ENCODE data around the gene SCO1. TPM values are rescaled to one million over a fixed set of nuclear protein-coding genes. Genes with fewer than 3 reads are reported as not detected.

The SCO1 gene
- total and polyA plus RNA-seq, 4 donors, result 21.4 to 30.2 (median 25.4) TPM

DNA sequence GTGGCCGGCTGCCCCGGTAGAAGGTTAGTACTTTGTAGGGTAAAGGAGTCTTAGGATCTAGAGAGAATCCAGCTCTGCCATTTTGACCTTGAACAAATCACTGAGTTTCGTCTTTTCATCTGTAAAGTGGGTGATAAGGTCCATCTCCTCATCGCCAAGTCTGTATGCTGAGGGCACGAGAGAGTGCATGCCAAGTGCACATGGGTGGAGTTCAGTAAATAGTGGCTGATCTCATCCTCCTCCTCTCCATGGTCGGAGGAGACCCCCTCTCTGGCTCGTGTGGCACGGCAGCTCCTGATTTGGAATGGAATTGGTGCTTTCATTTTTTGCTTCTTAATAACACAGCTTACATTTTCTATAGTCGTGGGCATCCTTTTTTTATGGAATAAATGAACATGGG, 70.9 kb downstream of the SCO1 start:
- WGBS (ENCODE audit: insufficient coverage), result 96% methylated on average over 4 of the region's 9 CpGs
- no peak overlapping the region for H3K27ac ChIP-seq (ENCODE audit: low read depth, low read length)
- DNase-seq (ENCODE audit: low read depth in 4 of 6, low spot score in 6 of 6), result no peak

DNA sequence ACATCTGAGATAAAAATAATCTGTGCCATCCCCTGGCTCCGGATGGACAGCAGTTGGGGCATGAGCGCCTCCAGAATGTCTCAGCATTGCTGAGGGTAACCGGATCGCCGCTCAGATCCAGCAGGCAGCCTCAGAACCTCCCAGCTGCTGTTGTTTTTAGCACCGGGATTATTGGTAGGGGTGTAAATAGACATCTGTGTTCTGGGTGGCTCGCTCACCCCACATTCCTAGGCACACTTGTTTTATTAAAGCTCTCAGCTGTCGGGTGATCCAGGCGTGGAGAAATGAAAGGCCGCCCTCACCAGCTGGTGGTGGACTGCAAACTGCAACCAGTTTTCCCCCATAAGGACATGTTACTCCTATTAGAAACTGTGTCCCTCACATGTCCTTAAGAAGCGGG, 72.4 kb downstream of the SCO1 start:
- Histone ChIP-seq H3K4me3 (ENCODE audit: low read depth, low read length) (no peak overlapping the region), H3K27me3 (ENCODE audit: control insufficient read depth, insufficient read depth, low read length) (no peaks in the 10 kb centered on the region), H3K36me3 (ENCODE audit: control insufficient read depth, insufficient read depth, low read length) (peaks cover 5% of the 10 kb centered on the region), H3K4me1 (ENCODE audit: control insufficient read depth, insufficient read depth, low read length) (no peaks in the 10 kb centered on the region), H3K9me3 (ENCODE audit: control insufficient read depth, insufficient read depth, low read length) (no peaks in the 10 kb centered on the region), H3K27ac (ENCODE audit: low read depth, low read length) (no peak overlapping the region)
- DNase-seq (ENCODE audit: low read depth in 4 of 6, low spot score in 6 of 6), result no peak
- 87% methylated on average over 3 of the region's 11 CpGs for WGBS (ENCODE audit: insufficient coverage)

More for the DNA sequence above, 70.9 kb downstream of the SCO1 start:
- Histone ChIP-seq H3K4me3 (ENCODE audit: low read depth, low read length) (no peak overlapping the region), H3K36me3 (ENCODE audit: control insufficient read depth, insufficient read depth, low read length) (peaks cover 8% of the 10 kb centered on the region), H3K27me3 (ENCODE audit: control insufficient read depth, insufficient read depth, low read length) (no peaks in the 10 kb centered on the region), H3K4me1 (ENCODE audit: control insufficient read depth, insufficient read depth, low read length) (no peaks in the 10 kb centered on the region), H3K9me3 (ENCODE audit: control insufficient read depth, insufficient read depth, low read length) (no peaks in the 10 kb centered on the region)

DNA sequence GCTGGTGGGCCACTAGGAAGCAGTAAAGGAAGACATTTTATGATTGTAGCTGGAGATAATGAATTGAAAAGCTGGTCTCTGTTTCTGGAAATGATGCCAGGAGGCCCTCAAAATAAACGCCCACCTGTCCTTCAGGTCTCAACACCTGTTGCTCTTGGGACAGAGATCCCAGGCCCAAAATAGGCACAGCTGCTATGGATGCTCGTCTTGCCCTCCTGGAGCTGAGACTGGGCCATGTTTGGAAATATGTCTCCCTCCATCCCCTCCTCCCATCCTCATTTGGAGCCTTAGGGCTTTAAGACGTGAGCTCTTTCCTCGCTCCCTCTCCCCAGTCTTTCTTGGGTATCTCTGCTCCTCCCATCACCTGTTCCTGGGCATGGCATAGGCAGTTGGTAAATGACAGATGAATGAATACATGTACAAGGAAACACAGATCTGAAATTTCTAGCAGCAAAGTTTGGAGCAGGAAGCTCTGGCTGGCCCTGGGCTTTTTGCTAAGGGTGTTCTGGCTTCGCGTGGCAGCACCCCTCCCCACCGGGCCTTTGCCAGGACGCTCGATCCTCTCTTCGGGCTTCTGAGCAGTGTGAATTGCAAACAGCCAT, 73.5 kb downstream of the SCO1 start:
- no peak overlapping the region for H3K4me3 ChIP-seq (ENCODE audit: low read depth, low read length)
- H3K27ac ChIP-seq (ENCODE audit: low read depth, low read length), result no peak overlapping the region
- peaks cover 3% of the 10 kb centered on the region for H3K36me3 ChIP-seq (ENCODE audit: control insufficient read depth, insufficient read depth, low read length)
- WGBS (ENCODE audit: insufficient coverage), result 88% methylated on average over 7 of the region's 10 CpGs
- no peak for DNase-seq (ENCODE audit: low read depth in 4 of 6, low spot score in 6 of 6)
- H3K9me3 ChIP-seq (ENCODE audit: control insufficient read depth, insufficient read depth, low read length), result no peaks in the 10 kb centered on the region
- no peaks in the 10 kb centered on the region for H3K4me1 ChIP-seq (ENCODE audit: control insufficient read depth, insufficient read depth, low read length)
- no peaks in the 10 kb centered on the region for H3K27me3 ChIP-seq (ENCODE audit: control insufficient read depth, insufficient read depth, low read length)

DNA sequence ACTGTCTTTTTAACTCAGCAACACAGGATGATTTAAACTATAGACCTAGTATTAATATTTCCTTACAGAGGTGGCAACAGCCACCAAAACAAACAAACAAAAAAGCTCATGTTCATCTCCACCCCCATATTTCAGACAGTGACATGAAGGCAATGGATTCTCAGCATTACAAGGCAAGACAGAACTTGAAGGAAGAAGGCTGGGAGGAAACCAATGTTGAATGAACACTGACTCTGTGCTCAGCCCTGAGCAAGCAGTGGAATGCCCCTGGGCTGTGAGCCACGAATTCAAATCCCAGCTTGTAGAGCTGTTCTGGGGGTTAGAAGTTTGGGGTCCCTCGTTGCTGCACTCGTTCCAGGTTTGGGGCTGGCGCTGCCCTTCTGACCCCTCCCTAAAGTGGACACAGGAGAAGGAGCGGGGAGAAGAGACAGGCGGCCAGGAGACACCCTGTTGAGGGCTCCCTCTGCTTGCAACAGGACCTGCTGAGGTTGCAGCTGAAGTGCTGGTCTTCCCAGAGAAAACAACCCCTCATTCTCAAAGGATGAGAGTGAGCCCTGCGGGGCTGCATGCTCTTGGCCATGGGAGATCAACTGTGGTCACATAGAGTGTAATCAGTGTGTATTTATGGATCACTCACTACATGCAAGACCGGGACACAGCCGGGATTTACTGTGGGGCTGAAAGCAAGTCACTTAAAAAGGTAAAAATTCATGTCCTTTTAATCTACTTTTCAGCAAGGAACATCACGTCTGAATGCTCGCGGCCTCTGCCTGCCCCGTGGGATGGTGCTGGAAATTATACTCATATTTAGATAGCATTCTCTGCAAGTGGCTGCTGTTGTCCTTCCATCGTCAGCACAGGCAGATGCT, 74.5 kb downstream of the SCO1 start:
- no peak overlapping the region for H3K27ac ChIP-seq (ENCODE audit: low read depth, low read length)
- peaks cover 6% of the 10 kb centered on the region for H3K4me1 ChIP-seq (ENCODE audit: control insufficient read depth, insufficient read depth, low read length)
- DNase-seq (ENCODE audit: low read depth in 4 of 6, low spot score in 6 of 6), result no peak
- H3K27me3 ChIP-seq (ENCODE audit: control insufficient read depth, insufficient read depth, low read length), result no peaks in the 10 kb centered on the region
- no peak overlapping the region for H3K4me3 ChIP-seq (ENCODE audit: low read depth, low read length)
- no peaks in the 10 kb centered on the region for H3K36me3 ChIP-seq (ENCODE audit: control insufficient read depth, insufficient read depth, low read length)
- WGBS (ENCODE audit: insufficient coverage), result 80% methylated on average over 6 of the region's 14 CpGs
- no peaks in the 10 kb centered on the region for H3K9me3 ChIP-seq (ENCODE audit: control insufficient read depth, insufficient read depth, low read length)

Other genes with a start within 250 kb of the SCO1 start
- gene MYH4, start 228.0 kb downstream of the SCO1 start, total RNA-seq, result not detected
- under 1 TPM in 1 of 2 donors, not detected in 1; 0.03 TPM for gene MYH4, start 228.0 kb downstream of the SCO1 start, polyA plus RNA-seq (ENCODE audit: insufficient read length in 2 of 2)
- gene MYH1, start 179.0 kb downstream of the SCO1 start, total RNA-seq, result not detected
- not detected for gene MYH1, start 179.0 kb downstream of the SCO1 start, polyA plus RNA-seq (ENCODE audit: insufficient read length in 2 of 2)
- gene MYH2, start 147.9 kb downstream of the SCO1 start, total RNA-seq, result under 1 TPM; 0.06 to 0.69 TPM
- gene MYH2, start 147.9 kb downstream of the SCO1 start, polyA plus RNA-seq (ENCODE audit: insufficient read length in 2 of 2), result under 1 TPM; 0.21 TPM
- 1 to 10 TPM; 3.3 to 4.2 TPM for gene MYH3, start 40.2 kb downstream of the SCO1 start, total RNA-seq
- 10 to 100 TPM in 1 of 2 donors, 1 to 10 TPM in 1; 3.2 to 17.9 TPM for gene MYH3, start 40.2 kb downstream of the SCO1 start, polyA plus RNA-seq (ENCODE audit: insufficient read length in 2 of 2)
- gene ADPRM, start 61 bp upstream of the SCO1 start, total RNA-seq, result 10 to 100 TPM; 13.9 to 14.7 TPM
- gene ADPRM, start 61 bp upstream of the SCO1 start, polyA plus RNA-seq (ENCODE audit: insufficient read length in 2 of 2), result 10 to 100 TPM in 1 of 2 donors, 1 to 10 TPM in 1; 8.7 to 12.2 TPM
- gene TMEM220, start 32.5 kb upstream of the SCO1 start, total RNA-seq, result 1 to 10 TPM; 2.6 to 6.7 TPM
- 1 to 10 TPM; 7.7 to 8.3 TPM for gene TMEM220, start 32.5 kb upstream of the SCO1 start, polyA plus RNA-seq (ENCODE audit: insufficient read length in 2 of 2)
- gene TMEM238L, start 106.6 kb upstream of the SCO1 start, total RNA-seq, result not detected
- under 1 TPM in 1 of 2 donors, not detected in 1; 0.30 TPM for gene TMEM238L, start 106.6 kb upstream of the SCO1 start, polyA plus RNA-seq (ENCODE audit: insufficient read length in 2 of 2)
- gene PIRT, start 140.6 kb upstream of the SCO1 start, total RNA-seq, result 10 to 100 TPM in 1 of 2 donors, 1 to 10 TPM in 1; 7.3 to 58.0 TPM
- gene PIRT, start 140.6 kb upstream of the SCO1 start, polyA plus RNA-seq (ENCODE audit: insufficient read length in 2 of 2), result 10 to 100 TPM; 10.5 to 12.2 TPM